ENCODE results near the gene HMHB1. TPM values are rescaled to one million over a fixed set of nuclear protein-coding genes. Genes with fewer than 3 reads are reported as not detected.
"Not testable (repeated sequence)": the region's sequence is repeated elsewhere in the genome, so short reads cannot be mapped to it uniquely, and the experiment has no call there.

Gene HMHB1
- total and polyA plus RNA-seq, 12 donors, result not detected

DNA sequence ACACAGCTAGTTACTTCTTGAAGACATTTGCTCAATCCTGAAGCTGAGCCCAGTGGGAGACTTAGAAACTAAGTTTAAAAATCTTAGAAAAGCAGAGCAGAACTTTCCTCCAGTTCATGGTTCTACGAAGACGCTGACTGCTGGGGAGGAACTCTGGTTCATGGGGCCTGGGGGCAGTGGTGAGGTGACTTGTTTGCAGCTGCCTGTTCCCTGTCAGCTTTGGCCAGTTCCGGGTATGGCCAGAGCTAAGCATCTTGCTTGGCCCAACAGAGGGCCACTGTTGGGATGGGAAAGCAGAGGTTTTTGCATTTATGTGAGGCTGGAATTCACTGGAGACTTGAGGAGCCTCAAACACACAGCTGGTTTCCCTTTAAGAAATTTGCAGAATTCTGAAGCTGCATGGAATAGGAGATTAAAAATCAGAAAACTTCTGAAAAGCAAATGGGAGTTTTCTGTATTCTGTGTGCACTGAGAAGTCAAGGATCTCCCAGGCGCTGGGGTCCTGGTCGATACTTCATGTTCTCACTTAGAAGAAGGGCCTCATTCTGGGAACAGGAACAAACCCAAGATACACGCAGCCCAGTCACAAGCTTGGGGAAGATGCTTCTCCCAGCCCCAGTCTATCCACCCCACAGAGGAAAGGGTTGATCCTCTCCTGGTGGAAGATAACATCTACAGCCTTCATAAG is 10.6 kb upstream of the HMHB1 start:
- no peaks in the 10 kb centered on the region for H3K27me3 ChIP-seq
- ATAC-seq, result peak in 5 of 8 donors; percentile 17 to 60 (median 30)
- H3K27ac ChIP-seq, result peak overlapping the region in 5 of 10 donors; percentile 2 to 61 (median 22)
- 75 to 84% methylated on average over 6 of the region's 6 CpGs for WGBS, 2 donors
- H3K36me3 ChIP-seq, result no peaks in the 10 kb centered on the region
- peaks cover 0 to 32% (median 12%) of the 10 kb centered on the region in 9 donors for H3K4me1 ChIP-seq
- TF ChIP-seq, protein P1, sequence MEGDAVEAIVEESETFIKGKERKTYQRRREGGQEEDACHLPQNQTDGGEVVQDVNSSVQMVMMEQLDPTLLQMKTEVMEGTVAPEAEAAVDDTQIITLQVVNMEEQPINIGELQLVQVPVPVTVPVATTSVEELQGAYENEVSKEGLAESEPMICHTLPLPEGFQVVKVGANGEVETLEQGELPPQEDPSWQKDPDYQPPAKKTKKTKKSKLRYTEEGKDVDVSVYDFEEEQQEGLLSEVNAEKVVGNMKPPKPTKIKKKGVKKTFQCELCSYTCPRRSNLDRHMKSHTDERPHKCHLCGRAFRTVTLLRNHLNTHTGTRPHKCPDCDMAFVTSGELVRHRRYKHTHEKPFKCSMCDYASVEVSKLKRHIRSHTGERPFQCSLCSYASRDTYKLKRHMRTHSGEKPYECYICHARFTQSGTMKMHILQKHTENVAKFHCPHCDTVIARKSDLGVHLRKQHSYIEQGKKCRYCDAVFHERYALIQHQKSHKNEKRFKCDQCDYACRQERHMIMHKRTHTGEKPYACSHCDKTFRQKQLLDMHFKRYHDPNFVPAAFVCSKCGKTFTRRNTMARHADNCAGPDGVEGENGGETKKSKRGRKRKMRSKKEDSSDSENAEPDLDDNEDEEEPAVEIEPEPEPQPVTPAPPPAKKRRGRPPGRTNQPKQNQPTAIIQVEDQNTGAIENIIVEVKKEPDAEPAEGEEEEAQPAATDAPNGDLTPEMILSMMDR (IDR thresholded peaks at IDR 0.05), result no peak
- H3K4me3 ChIP-seq, result no peak overlapping the region
- no peaks in the 10 kb centered on the region for H3K9me3 ChIP-seq
- intact Hi-C loops (cut with DNase I), result no loop called here
- no peak for DNase-seq

DNA sequence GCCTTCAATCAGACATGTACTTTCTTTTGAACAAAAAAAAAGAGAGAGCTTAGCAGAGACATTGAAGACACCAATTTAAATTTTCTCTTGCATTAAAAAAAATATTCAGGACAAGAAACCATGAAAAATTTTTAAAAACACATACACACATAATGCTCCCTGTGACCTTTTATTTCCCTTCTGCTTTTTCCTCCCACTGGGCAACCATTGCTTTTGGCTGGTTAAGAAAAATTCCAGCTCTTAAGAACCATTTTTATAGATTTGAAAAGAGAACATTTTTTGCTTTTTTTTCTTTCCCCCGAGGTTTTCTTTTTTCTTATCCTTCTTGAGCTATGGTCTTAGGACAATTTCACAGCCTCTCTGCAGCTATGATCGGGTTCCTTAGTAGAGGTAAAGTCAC is 6.1 kb upstream of the HMHB1 start:
- WGBS, 2 donors, result 69 to 85% methylated on average over 2 of the region's 2 CpGs
- H3K27me3 ChIP-seq, result no peaks in the 10 kb centered on the region
- no peak for ATAC-seq

DNA sequence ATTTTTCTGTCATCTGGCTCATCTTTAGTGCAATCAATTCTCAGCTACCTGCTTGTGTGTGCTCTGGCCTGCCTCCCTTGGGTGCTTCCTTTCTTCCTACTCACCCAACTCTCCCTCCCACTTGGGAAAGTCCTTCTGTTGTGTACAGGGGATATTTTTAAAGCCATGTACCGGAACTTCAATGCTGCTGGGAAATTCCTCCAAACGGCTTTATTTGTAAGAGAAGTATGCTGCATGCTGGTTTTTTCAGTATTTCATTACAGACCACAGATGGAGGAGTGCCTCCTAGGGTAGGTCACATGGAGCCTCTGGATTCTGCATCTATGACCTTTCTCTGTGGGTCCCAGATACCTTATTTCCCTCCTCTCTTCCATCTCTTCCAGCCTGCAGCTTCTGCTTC is 5.4 kb upstream of the HMHB1 start:
- intact Hi-C loops (cut with DNase I), result no loop called here
- WGBS, 2 donors, result 13 to 23% methylated on average over 2 of the region's 2 CpGs
- H3K36me3 ChIP-seq, result no peaks in the 10 kb centered on the region
- peak in 3 of 8 donors; percentile 46 to 54 (median 50) for ATAC-seq
- H3K9me3 ChIP-seq, result no peaks in the 10 kb centered on the region
- peak overlapping the region in 2 of 10 donors; percentile 5 to 33 for H3K27ac ChIP-seq
- H3K4me1 ChIP-seq, result peaks cover 0 to 28% (median 10%) of the 10 kb centered on the region in 9 donors
- TF ChIP-seq, protein P1 (IDR thresholded peaks at IDR 0.05), result no peak
- H3K4me3 ChIP-seq, result no peak overlapping the region
- no peaks in the 10 kb centered on the region for H3K27me3 ChIP-seq
- no peak for DNase-seq

More for the DNA sequence above, 6.1 kb upstream of the HMHB1 start:
- Histone ChIP-seq H3K36me3 (no peaks in the 10 kb centered on the region), H3K4me3 (no peak overlapping the region), H3K9me3 (no peaks in the 10 kb centered on the region), H3K4me1 (peaks cover 0 to 35% (median 10%) of the 10 kb centered on the region in 9 donors), H3K27ac (peak overlapping the region in 2 of 10 donors; percentile 5 to 33)
- no peak for DNase-seq
- intact Hi-C loops (cut with DNase I), result no loop called here
- TF ChIP-seq, protein P1 (IDR thresholded peaks at IDR 0.05), result no peak

DNA sequence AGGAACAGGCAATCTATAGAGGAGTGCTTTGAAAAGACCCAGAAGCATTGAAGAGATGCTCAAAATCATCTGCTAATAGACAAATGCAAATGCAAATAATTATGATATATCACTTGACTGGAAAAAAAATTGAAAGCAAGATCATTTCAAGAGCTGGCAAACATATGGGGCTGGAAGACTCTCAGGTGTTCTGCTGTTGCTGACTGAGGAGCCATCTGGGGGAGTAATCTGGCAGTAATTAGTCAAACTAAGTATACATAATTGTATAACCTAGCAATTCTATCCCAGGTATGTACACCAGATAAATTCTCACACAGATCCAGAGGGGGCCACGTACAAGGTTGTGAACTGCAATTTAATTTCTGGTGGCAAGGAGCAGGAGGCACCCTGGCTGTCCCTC is 4.6 kb upstream of the HMHB1 start:
- ATAC-seq, result no peak
- Histone ChIP-seq H3K27ac (no peak overlapping the region), H3K9me3 (no peaks in the 10 kb centered on the region), H3K27me3 (no peaks in the 10 kb centered on the region), H3K4me3 (no peak overlapping the region), H3K4me1 (peaks cover 0 to 29% (median 13%) of the 10 kb centered on the region in 9 donors), H3K36me3 (no peaks in the 10 kb centered on the region)
- TF ChIP-seq, protein P1 (IDR thresholded peaks at IDR 0.05), result no peak
- DNase-seq, result no peak
- intact Hi-C loops (cut with DNase I), result no loop called here
- 95 to 98% methylated on average over 1 of the region's 1 CpG for WGBS, 2 donors

DNA sequence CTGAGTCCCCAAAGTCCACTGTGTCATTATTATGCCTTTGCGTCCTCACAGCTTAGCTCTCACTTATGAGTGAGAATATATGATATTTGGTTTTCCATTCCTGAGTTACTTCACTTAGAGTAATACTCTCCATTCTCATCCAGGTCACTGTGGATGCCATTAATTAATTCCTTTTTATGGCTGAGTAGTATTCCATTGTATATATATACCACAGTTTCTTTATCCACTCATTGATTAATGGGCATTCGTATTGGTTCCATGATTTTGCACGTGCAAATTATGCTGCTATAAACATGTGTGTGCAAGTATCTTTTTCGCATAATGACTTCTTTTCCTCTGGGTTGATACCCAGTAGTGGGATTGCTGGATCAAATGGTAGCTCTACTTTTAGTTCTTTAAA is 4.4 kb downstream of the HMHB1 start:
- H3K36me3 ChIP-seq; DNase-seq; H3K4me1 ChIP-seq; ATAC-seq; intact Hi-C loops (cut with DNase I); H3K9me3 ChIP-seq; H3K4me3 ChIP-seq; H3K27me3 ChIP-seq; H3K27ac ChIP-seq: not testable (repeated sequence)
- 97 to 98% methylated on average over 4 of the region's 4 CpGs for WGBS, 2 donors

All from heart right ventricle (tissue), 16 donors.